ENCODE measurements around the gene DUS3L. TPM values are rescaled to one million over a fixed set of nuclear protein-coding genes. Genes with fewer than 3 reads are reported as not detected.

The DUS3L gene
- total and polyA plus RNA-seq, 7 experiments from 2014 or later: 33.1 to 179 (median 77.7) TPM

GRCh38 chr19:5787409-5788182 lies 3.4 kb downstream of the DUS3L start:
- H3K27me3 ChIP-seq (ENCODE audit: control insufficient read depth in 2 of 2, insufficient read depth in 2 of 2, low read length in 2 of 2): no peaks in the 10 kb centered on the region
- ChIA-PET CTCF (no interaction called here), POLR2A (interaction anchor here (0.9 to 1.4 kb wide), 2 partner anchors 40 to 68 kb away, joined by 3 to 6 read pairs; no protein-coding TSS in a partner anchor)
- Mint-ChIP-seq H3K27me3 (no peaks in the 10 kb centered on the region), H3K27ac (peak overlapping the region in 1 of 9 donors; percentile 41), H3K4me3 (no peak overlapping the region), H3K9me3 (peaks cover 0 to 9% (median 0%) of the 10 kb centered on the region in 11 donors), H3K4me1 (peaks cover 6 to 22% (median 14%) of the 10 kb centered on the region in 7 donors), H3K36me3 (peaks cover 5 to 22% (median 13%) of the 10 kb centered on the region in 5 donors)
- no peak overlapping the region for H3K4me3 ChIP-seq (ENCODE audit: low read length)
- DNase-seq (no peak), ATAC-seq (no peak)
- peaks cover 8 to 12% of the 10 kb centered on the region in 2 donors for H3K4me1 ChIP-seq (ENCODE audit: control insufficient read depth in 2 of 2, insufficient read depth in 2 of 2, low read length in 2 of 2)
- no peak overlapping the region for H3K27ac ChIP-seq (ENCODE audit: low read depth, low read length)
- H3K36me3 ChIP-seq (ENCODE audit: control insufficient read depth in 2 of 3, insufficient read depth in 3 of 3, low read length in 3 of 3): peaks cover 4 to 66% (median 33%) of the 10 kb centered on the region in 3 experiments
- intact Hi-C loops (cut with micrococcal nuclease): no loop called here
- no peaks in the 10 kb centered on the region for H3K9me3 ChIP-seq (ENCODE audit: control insufficient read depth in 2 of 3, low read length in 3 of 3)

- no peak overlapping the region for H3K27ac ChIP-seq (ENCODE audit: low read depth, low read length)
- Mint-ChIP-seq H3K4me1 (peaks cover 6 to 22% (median 12%) of the 10 kb centered on the region in 7 donors), H3K4me3 (no peak overlapping the region), H3K9me3 (peaks cover 0 to 9% (median 0%) of the 10 kb centered on the region in 11 donors), H3K36me3 (peaks cover 5 to 22% (median 13%) of the 10 kb centered on the region in 5 donors), H3K27ac (peak overlapping the region in 1 of 9 donors; percentile 36), H3K27me3 (no peaks in the 10 kb centered on the region)
- H3K4me3 ChIP-seq (ENCODE audit: low read length): no peak overlapping the region
- ChIA-PET POLR2A (no interaction called here), CTCF (no interaction called here)
- H3K9me3 ChIP-seq (ENCODE audit: control insufficient read depth in 2 of 3, low read length in 3 of 3): no peaks in the 10 kb centered on the region
- intact Hi-C loops (cut with micrococcal nuclease): no loop called here
- H3K36me3 ChIP-seq (ENCODE audit: control insufficient read depth in 2 of 3, insufficient read depth in 3 of 3, low read length in 3 of 3): peaks cover 4 to 66% (median 33%) of the 10 kb centered on the region in 3 experiments
- peaks cover 8 to 12% of the 10 kb centered on the region in 2 donors for H3K4me1 ChIP-seq (ENCODE audit: control insufficient read depth in 2 of 2, insufficient read depth in 2 of 2, low read length in 2 of 2)
- no peaks in the 10 kb centered on the region for H3K27me3 ChIP-seq (ENCODE audit: control insufficient read depth in 2 of 2, insufficient read depth in 2 of 2, low read length in 2 of 2)
- DNase-seq (no peak), ATAC-seq (no peak)
These were observed 4.2 kb downstream of the DUS3L start for GRCh38 chr19:5786593-5787408.

GRCh38 chr19:5785423-5785822 lies 5.5 kb downstream of the DUS3L start:
- Histone ChIP-seq H3K27me3 (ENCODE audit: control insufficient read depth in 2 of 2, insufficient read depth in 2 of 2, low read length in 2 of 2) (no peaks in the 10 kb centered on the region), H3K4me3 (ENCODE audit: low read length) (no peak overlapping the region), H3K9me3 (ENCODE audit: control insufficient read depth in 2 of 3, low read length in 3 of 3) (no peaks in the 10 kb centered on the region), H3K36me3 (ENCODE audit: control insufficient read depth in 2 of 3, insufficient read depth in 3 of 3, low read length in 3 of 3) (peaks cover 4 to 62% (median 33%) of the 10 kb centered on the region in 3 experiments), H3K27ac (ENCODE audit: low read depth, low read length) (no peak overlapping the region), H3K4me1 (ENCODE audit: control insufficient read depth in 2 of 2, insufficient read depth in 2 of 2, low read length in 2 of 2) (peaks cover 6 to 8% of the 10 kb centered on the region in 2 donors)
- ChIA-PET POLR2A (no interaction called here), CTCF (no interaction called here)
- peaks cover 0 to 1% (median 0%) of the 10 kb centered on the region in 11 donors for H3K9me3 Mint-ChIP-seq
- ATAC-seq (no peak), DNase-seq (no peak)
- peaks cover 3 to 14% (median 5%) of the 10 kb centered on the region in 7 donors for H3K4me1 Mint-ChIP-seq
- H3K4me3 Mint-ChIP-seq: no peak overlapping the region
- no peak overlapping the region for H3K27ac Mint-ChIP-seq
- no peaks in the 10 kb centered on the region for H3K27me3 Mint-ChIP-seq
- intact Hi-C loops (cut with micrococcal nuclease): no loop called here
- peaks cover 5 to 20% (median 11%) of the 10 kb centered on the region in 5 donors for H3K36me3 Mint-ChIP-seq

GRCh38 chr19:5784581-5785147 lies 6.3 kb downstream of the DUS3L start, which contains the start of gene PRR22:
Gene PRR22 (minus strand): TSS chr19:5784746. CDS start chr19:5784660, 86 bp downstream.
- intact Hi-C loops (cut with micrococcal nuclease): no loop called here
- no peak for DNase-seq
- Mint-ChIP-seq H3K36me3 (peaks cover 0 to 16% (median 8%) of the 10 kb centered on the region in 5 donors), H3K4me1 (peaks cover 0 to 7% (median 0%) of the 10 kb centered on the region in 7 donors), H3K4me3 (no peak within 1 kb of the TSS), H3K27ac (peak within 1 kb of the TSS in 1 of 9 donors; percentile 38), H3K27me3 (no peaks in the 10 kb centered on the region), H3K9me3 (no peaks in the 10 kb centered on the region)
- no peak within 1 kb of the TSS for H3K27ac ChIP-seq (ENCODE audit: low read depth, low read length)
- H3K36me3 ChIP-seq (ENCODE audit: control insufficient read depth in 2 of 3, insufficient read depth in 3 of 3, low read length in 3 of 3): peaks cover 1 to 58% (median 26%) of the 10 kb centered on the region in 3 experiments
- H3K27me3 ChIP-seq (ENCODE audit: control insufficient read depth in 2 of 2, insufficient read depth in 2 of 2, low read length in 2 of 2): no peaks in the 10 kb centered on the region
- no peaks in the 10 kb centered on the region for H3K9me3 ChIP-seq (ENCODE audit: control insufficient read depth in 2 of 3, low read length in 3 of 3)
- no peak within 1 kb of the TSS for H3K4me3 ChIP-seq (ENCODE audit: low read length)
- POLR2A ChIA-PET: no interaction called here
- H3K4me1 ChIP-seq (ENCODE audit: control insufficient read depth in 2 of 2, insufficient read depth in 2 of 2, low read length in 2 of 2): peaks cover 0 to under 1% of the 10 kb centered on the region in 2 donors
- peak; percentile 3 for ATAC-seq
- CTCF ChIA-PET: no interaction called here

DNA sequence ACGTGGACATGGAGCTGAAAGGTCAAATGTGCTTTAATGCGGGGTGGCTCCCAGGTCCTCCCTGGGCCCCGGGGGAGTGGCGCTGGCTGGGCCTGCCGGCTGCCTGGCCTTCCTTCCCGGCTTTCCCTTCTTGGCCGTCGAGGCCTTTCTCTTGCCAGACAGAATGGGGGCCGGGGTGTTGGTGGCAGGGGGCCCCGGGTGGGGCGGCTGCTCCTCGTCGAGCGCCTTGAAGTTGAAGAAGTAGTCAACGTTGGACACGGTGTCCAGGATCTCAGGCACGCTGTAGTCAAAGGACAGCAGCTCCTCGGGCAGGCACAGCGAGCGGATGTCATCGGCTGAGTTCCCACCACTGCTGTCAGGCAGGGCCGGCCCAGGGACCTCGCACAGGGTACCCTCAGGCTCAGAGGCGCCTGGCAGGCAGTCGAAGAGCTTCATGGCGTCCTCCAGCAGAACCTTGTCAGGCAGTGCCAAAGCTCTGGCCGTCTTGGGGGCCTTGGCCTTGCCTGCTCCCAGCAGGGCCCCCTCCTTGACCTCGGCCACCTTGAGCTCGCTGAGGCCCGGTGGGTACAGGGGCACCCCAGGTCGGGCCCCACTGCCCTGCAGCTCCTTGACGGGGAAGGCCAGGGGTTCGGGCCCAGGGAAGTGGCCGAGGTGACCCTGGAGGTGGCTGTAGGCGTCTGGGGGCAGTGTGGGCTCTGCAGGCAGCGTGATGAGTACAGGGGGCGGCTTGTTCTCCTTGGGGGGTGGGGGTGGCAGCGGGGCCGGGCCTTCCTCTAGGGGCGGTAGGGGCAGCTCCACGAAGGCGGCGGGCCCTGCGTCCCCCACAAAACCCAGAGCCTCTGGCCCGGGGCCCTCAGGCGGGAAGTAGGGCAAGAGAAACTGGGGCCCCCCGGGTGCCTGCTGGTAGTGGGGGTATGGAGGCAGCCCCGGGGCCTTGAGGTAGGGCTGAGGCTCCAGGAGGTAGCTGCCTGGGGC lies 7.7 kb downstream of the DUS3L start:
- Mint-ChIP-seq H3K27ac (no peak overlapping the region), H3K4me3 (no peak overlapping the region), H3K36me3 (peaks cover 0 to 13% (median 5%) of the 10 kb centered on the region in 5 donors), H3K27me3 (no peaks in the 10 kb centered on the region), H3K4me1 (peaks cover 0 to 3% (median 0%) of the 10 kb centered on the region in 7 donors), H3K9me3 (no peaks in the 10 kb centered on the region)
- ChIA-PET POLR2A (no interaction called here), CTCF (no interaction called here)
- H3K27me3 ChIP-seq (ENCODE audit: control insufficient read depth in 2 of 2, insufficient read depth in 2 of 2, low read length in 2 of 2): no peaks in the 10 kb centered on the region
- H3K36me3 ChIP-seq (ENCODE audit: control insufficient read depth in 2 of 3, insufficient read depth in 3 of 3, low read length in 3 of 3): peaks cover 0 to 45% (median 14%) of the 10 kb centered on the region in 3 experiments
- no peak overlapping the region for H3K4me3 ChIP-seq (ENCODE audit: low read length)
- DNase-seq (no peak), ATAC-seq (no peak)
- H3K9me3 ChIP-seq (ENCODE audit: control insufficient read depth in 2 of 3, low read length in 3 of 3): no peaks in the 10 kb centered on the region
- no peaks in the 10 kb centered on the region for H3K4me1 ChIP-seq (ENCODE audit: control insufficient read depth in 2 of 2, insufficient read depth in 2 of 2, low read length in 2 of 2)
- H3K27ac ChIP-seq (ENCODE audit: low read depth, low read length): no peak overlapping the region
- intact Hi-C loops (cut with micrococcal nuclease): no loop called here

DNA sequence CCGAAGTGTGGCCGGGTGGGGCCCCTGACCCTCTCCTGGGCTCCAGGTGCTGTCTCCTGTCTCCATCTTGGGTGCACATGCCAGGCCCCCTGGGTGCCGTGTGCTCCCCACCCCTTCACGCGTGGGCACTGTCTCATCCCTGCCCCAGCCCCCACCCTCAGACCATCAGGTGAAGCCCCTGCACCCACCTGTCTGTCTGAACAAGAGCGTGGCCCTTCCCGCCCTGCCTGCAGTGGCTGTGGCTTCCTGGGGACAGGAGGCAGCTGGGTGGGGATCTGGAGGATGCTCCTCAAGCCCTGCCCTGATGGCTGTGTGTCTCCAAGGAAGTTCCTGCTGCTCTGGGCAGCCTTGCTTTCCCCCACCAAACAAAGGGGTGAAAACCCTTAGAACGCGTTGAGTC lies 8.6 kb downstream of the DUS3L start:
- Mint-ChIP-seq H3K9me3 (no peaks in the 10 kb centered on the region), H3K36me3 (peaks cover 0 to 11% (median 5%) of the 10 kb centered on the region in 5 donors), H3K27ac (no peak overlapping the region), H3K4me1 (peaks cover 0 to 3% (median 0%) of the 10 kb centered on the region in 7 donors), H3K4me3 (no peak overlapping the region), H3K27me3 (no peaks in the 10 kb centered on the region)
- Histone ChIP-seq H3K36me3 (ENCODE audit: control insufficient read depth in 2 of 3, insufficient read depth in 3 of 3, low read length in 3 of 3) (peaks cover 0 to 36% (median 10%) of the 10 kb centered on the region in 3 experiments), H3K4me1 (ENCODE audit: control insufficient read depth in 2 of 2, insufficient read depth in 2 of 2, low read length in 2 of 2) (no peaks in the 10 kb centered on the region), H3K4me3 (ENCODE audit: low read length) (no peak overlapping the region), H3K9me3 (ENCODE audit: control insufficient read depth in 2 of 3, low read length in 3 of 3) (no peaks in the 10 kb centered on the region), H3K27ac (ENCODE audit: low read depth, low read length) (no peak overlapping the region), H3K27me3 (ENCODE audit: control insufficient read depth in 2 of 2, insufficient read depth in 2 of 2, low read length in 2 of 2) (no peaks in the 10 kb centered on the region)
- no peak for ATAC-seq
- intact Hi-C loops (cut with micrococcal nuclease): no loop called here
- ChIA-PET CTCF (no interaction called here), POLR2A (no interaction called here)
- DNase-seq: no peak

All from naive thymus-derived CD4-positive, alpha-beta T cell (primary cell).